Measurements from ENCODE around the gene TBPL1.

DNA sequence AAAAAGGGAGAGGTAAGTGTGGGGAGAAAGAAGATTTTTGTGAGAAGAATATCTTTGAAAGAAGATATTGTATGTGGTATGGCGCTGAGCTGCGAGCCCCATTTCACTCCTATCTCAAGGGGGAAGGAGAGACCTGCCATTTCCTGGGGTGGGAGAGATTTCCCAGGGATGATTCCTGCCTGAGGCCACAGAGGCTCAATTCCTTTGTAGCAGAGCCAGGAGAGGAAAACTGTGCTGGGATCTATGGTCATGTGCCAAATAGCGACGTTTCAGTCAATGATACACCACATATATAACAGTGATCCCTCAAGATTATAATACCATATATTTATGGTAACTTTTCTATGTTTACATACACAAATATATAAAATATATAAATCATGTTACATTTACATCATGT is 35.2 kb upstream of the TBPL1 start:
- TF ChIP-seq, protein P1, sequence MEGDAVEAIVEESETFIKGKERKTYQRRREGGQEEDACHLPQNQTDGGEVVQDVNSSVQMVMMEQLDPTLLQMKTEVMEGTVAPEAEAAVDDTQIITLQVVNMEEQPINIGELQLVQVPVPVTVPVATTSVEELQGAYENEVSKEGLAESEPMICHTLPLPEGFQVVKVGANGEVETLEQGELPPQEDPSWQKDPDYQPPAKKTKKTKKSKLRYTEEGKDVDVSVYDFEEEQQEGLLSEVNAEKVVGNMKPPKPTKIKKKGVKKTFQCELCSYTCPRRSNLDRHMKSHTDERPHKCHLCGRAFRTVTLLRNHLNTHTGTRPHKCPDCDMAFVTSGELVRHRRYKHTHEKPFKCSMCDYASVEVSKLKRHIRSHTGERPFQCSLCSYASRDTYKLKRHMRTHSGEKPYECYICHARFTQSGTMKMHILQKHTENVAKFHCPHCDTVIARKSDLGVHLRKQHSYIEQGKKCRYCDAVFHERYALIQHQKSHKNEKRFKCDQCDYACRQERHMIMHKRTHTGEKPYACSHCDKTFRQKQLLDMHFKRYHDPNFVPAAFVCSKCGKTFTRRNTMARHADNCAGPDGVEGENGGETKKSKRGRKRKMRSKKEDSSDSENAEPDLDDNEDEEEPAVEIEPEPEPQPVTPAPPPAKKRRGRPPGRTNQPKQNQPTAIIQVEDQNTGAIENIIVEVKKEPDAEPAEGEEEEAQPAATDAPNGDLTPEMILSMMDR (IDR thresholded peaks at IDR 0.05) = no peak
- no peak for TF ChIP-seq EZH2 (IDR thresholded peaks at IDR 0.05; ENCODE audit: borderline replicate concordance, insufficient read depth, low read depth, low read length, poor library complexity, severe bottlenecking)

Measured in B cell (primary cell).